ENCODE results near the gene PCSK6. TPM values are rescaled to one million over a fixed set of nuclear protein-coding genes. Genes with fewer than 3 reads are reported as not detected.

Gene PCSK6
- total RNA-seq, 1 donor from 2014 or later, result 1.8 TPM

DNA sequence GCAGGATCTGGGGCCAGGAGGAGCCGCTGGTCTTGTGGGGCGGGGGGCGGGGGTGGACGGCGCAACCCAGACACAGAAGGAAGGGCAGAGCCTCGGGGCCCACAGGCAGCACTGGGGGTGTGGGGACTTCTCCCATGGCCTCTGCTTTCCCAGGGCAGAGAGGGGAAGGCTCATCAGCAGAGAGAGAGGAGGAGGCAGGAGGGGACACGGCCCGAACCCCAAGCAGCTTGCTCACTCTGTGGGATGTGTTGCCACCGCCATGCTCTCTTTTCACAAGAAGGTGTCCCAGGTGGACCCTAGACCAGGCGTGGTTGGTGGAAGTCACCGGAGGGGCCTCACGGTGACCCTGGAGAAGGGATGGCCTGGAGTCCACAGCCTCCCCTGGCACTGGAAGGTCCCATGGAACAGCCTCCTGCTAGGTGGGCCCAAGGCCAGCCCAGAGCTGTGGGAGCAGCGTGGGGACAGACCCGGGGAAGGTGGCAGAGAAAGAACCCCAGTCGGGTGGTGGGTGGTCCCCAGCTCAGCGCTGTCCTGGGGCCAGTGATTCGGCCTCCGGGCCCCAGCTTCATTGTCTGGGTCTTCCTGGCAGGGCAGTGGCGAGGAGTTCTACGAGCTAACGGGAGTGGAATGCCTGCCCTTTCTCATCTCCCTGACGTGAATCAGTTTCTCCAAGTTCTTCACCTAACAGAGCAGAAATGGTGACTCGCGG, 46.8 kb upstream of the PCSK6 start:
- peaks cover 10% of the 10 kb centered on the region for H3K4me1 Mint-ChIP-seq (ENCODE audit: low read depth)
- H3K9me3 Mint-ChIP-seq (ENCODE audit: low read depth), result no peaks in the 10 kb centered on the region
- H3K4me3 Mint-ChIP-seq (ENCODE audit: low read depth), result no peak overlapping the region
- no peaks in the 10 kb centered on the region for H3K36me3 Mint-ChIP-seq (ENCODE audit: insufficient read depth)
- peaks cover 18% of the 10 kb centered on the region for H3K27me3 Mint-ChIP-seq
- TF ChIP-seq, protein P1, sequence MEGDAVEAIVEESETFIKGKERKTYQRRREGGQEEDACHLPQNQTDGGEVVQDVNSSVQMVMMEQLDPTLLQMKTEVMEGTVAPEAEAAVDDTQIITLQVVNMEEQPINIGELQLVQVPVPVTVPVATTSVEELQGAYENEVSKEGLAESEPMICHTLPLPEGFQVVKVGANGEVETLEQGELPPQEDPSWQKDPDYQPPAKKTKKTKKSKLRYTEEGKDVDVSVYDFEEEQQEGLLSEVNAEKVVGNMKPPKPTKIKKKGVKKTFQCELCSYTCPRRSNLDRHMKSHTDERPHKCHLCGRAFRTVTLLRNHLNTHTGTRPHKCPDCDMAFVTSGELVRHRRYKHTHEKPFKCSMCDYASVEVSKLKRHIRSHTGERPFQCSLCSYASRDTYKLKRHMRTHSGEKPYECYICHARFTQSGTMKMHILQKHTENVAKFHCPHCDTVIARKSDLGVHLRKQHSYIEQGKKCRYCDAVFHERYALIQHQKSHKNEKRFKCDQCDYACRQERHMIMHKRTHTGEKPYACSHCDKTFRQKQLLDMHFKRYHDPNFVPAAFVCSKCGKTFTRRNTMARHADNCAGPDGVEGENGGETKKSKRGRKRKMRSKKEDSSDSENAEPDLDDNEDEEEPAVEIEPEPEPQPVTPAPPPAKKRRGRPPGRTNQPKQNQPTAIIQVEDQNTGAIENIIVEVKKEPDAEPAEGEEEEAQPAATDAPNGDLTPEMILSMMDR (IDR thresholded peaks at IDR 0.05; ENCODE audit: unreplicated experiment), result no peak
- no peak for DNase-seq (ENCODE audit: low spot score, unreplicated experiment)
- H3K27ac Mint-ChIP-seq, result no peak overlapping the region

GRCh38 chr15:101535170-101535902, 45.8 kb upstream of the PCSK6 start:
- TF ChIP-seq, protein P1 (IDR thresholded peaks at IDR 0.05; ENCODE audit: unreplicated experiment), result no peak
- Mint-ChIP-seq H3K9me3 (ENCODE audit: low read depth) (no peaks in the 10 kb centered on the region), H3K4me1 (ENCODE audit: low read depth) (peaks cover 10% of the 10 kb centered on the region), H3K27me3 (peaks cover 18% of the 10 kb centered on the region), H3K4me3 (ENCODE audit: low read depth) (no peak overlapping the region), H3K27ac (no peak overlapping the region), H3K36me3 (ENCODE audit: insufficient read depth) (no peaks in the 10 kb centered on the region)
- no peak for DNase-seq (ENCODE audit: low spot score, unreplicated experiment)

DNA sequence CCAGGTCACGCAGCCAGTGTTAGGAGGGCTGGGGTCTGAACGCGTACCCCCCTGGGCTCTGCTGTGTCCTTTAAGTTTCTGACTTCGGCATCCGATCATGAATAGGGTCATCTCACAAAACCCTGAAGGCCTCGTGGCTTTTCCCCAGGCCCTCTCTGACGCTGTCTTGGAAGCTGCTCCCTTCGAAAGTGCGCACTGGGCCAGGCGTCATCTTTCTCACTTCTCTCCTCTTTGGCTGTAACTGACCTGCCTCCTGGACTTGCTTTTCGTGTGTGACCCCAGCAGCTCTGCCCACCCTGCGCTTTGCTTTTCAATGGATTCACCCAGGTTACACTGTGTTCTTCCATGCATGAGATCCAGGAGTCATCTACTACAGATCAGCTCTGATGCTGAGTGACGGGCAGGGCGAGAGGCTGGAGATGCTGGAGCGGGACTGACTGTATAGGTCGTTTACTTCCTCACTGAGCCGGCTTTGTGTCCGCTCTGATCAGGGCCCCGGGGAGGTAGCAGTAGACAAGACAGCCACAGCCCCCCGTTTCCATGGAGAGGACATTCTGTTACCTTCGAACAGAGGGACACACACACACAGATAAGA, 45.0 kb upstream of the PCSK6 start:
- Mint-ChIP-seq H3K36me3 (ENCODE audit: insufficient read depth) (no peaks in the 10 kb centered on the region), H3K27me3 (peaks cover 18% of the 10 kb centered on the region), H3K27ac (peak overlapping the region; percentile 62), H3K9me3 (ENCODE audit: low read depth) (no peaks in the 10 kb centered on the region), H3K4me1 (ENCODE audit: low read depth) (peaks cover 10% of the 10 kb centered on the region), H3K4me3 (ENCODE audit: low read depth) (no peak overlapping the region)
- TF ChIP-seq, protein P1 (IDR thresholded peaks at IDR 0.05; ENCODE audit: unreplicated experiment), result no peak
- DNase-seq (ENCODE audit: low spot score, unreplicated experiment), result no peak

GRCh38 chr15:101533371-101534140, 44.0 kb upstream of the PCSK6 start:
- Mint-ChIP-seq H3K27ac (no peak overlapping the region), H3K36me3 (ENCODE audit: insufficient read depth) (no peaks in the 10 kb centered on the region), H3K4me1 (ENCODE audit: low read depth) (peaks cover 17% of the 10 kb centered on the region), H3K9me3 (ENCODE audit: low read depth) (no peaks in the 10 kb centered on the region), H3K27me3 (peaks cover 18% of the 10 kb centered on the region), H3K4me3 (ENCODE audit: low read depth) (no peak overlapping the region)
- no peak for DNase-seq (ENCODE audit: low spot score, unreplicated experiment)
- TF ChIP-seq, protein P1 (IDR thresholded peaks at IDR 0.05; ENCODE audit: unreplicated experiment), result no peak

DNA sequence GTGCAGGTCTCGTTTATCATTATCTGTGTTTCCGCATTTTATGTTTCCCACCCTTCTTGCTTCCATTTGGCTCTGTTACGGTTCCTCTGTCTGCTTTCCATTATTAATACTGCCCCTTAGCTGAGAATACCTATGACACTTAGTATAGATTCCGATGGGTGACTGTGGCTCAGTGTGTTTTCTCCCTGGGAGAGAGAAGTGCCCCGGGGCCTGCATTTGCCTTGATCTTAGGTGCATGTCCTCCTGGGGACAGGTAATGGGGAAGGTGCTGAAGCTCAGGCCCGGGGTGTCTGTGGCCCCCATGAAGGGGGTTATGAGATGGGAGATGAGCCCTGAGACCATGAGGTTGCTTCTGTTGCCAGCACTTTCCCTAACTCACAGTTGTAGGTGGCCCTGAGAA, 43.4 kb upstream of the PCSK6 start:
- peaks cover 22% of the 10 kb centered on the region for H3K4me1 Mint-ChIP-seq (ENCODE audit: low read depth)
- no peak overlapping the region for H3K27ac Mint-ChIP-seq
- TF ChIP-seq, protein P1 (IDR thresholded peaks at IDR 0.05; ENCODE audit: unreplicated experiment), result no peak
- H3K36me3 Mint-ChIP-seq (ENCODE audit: insufficient read depth), result no peaks in the 10 kb centered on the region
- no peak for DNase-seq (ENCODE audit: low spot score, unreplicated experiment)
- peaks cover 17% of the 10 kb centered on the region for H3K27me3 Mint-ChIP-seq
- H3K9me3 Mint-ChIP-seq (ENCODE audit: low read depth), result no peaks in the 10 kb centered on the region
- H3K4me3 Mint-ChIP-seq (ENCODE audit: low read depth), result no peak overlapping the region

Data from progenitor cell of endocrine pancreas (in vitro differentiated cells).